Endothelial cell (in vitro differentiated cells): ENCODE results near the gene KCNJ4. TPM values are rescaled to one million over a fixed set of nuclear protein-coding genes. Genes with fewer than 3 reads are reported as not detected.
A peak's percentile ranks its signal among the peaks of the same experiment; 100 is the strongest.

Source experiments
- DNase-seq: peaks from one replicate; pipeline ENCODE4 v3.0.0; 2021; ENCODE audit warnings: low spot score
- H3K27ac Mint-ChIP-seq: one replicate; pipeline ENCODE4 v1.8.0; 2021; ENCODE audit warnings: mixed read lengths, inconsistent platforms; ENCODE audit not compliant: unreplicated experiment
- H3K27me3 Mint-ChIP-seq: one replicate; pipeline ENCODE4 v1.8.0; 2021; ENCODE audit warnings: mild to moderate bottlenecking, moderate library complexity, mixed read lengths, inconsistent platforms; ENCODE audit not compliant: unreplicated experiment
- H3K36me3 Mint-ChIP-seq: one replicate; pipeline ENCODE4 v1.8.0; 2021; ENCODE audit warnings: mild to moderate bottlenecking, low read depth, mixed read lengths, inconsistent platforms; ENCODE audit not compliant: unreplicated experiment
- H3K4me1 Mint-ChIP-seq: one replicate; pipeline ENCODE4 v1.8.0; 2021; ENCODE audit warnings: mild to moderate bottlenecking, mixed read lengths, inconsistent platforms; ENCODE audit not compliant: unreplicated experiment
- H3K4me3 Mint-ChIP-seq: one replicate; pipeline ENCODE4 v1.8.0; 2021; ENCODE audit warnings: mild to moderate bottlenecking, mixed read lengths, inconsistent platforms; ENCODE audit not compliant: unreplicated experiment
- H3K9me3 Mint-ChIP-seq: one replicate; pipeline ENCODE4 v1.8.0; 2021; ENCODE audit warnings: mixed read lengths, inconsistent platforms; ENCODE audit not compliant: unreplicated experiment
- CTCF ChIP-seq: fragments of 200-600 bp; sonication (generic); IDR thresholded peaks from one replicate; pipeline ENCODE4 v1.5.0; 2021; ENCODE audit warnings: antibody characterized with exemption; ENCODE audit not compliant: unreplicated experiment
- total RNA-seq: library from RNA; stranded (reverse); fragmentation: NEBNext Ultra II Directional; extraction: Animal tissue kit (Norgen Biotek cat#: 25700); gene quantifications from one replicate; pipeline ENCODE4 v1.2.1, GENCODE V29; 2021; ENCODE audit not compliant: unreplicated experiment

KCNJ4 gene
- total RNA-seq, 1 donor from 2014 or later: 0.21 TPM

- Mint-ChIP-seq H3K27ac (no peak overlapping the region), H3K4me3 (no peak overlapping the region), H3K4me1 (peaks cover 8% of the 10 kb centered on the region), H3K9me3 (no peaks in the 10 kb centered on the region), H3K27me3 (no peaks in the 10 kb centered on the region), H3K36me3 (peaks cover 63% of the 10 kb centered on the region)
- no peak for DNase-seq
- TF ChIP-seq CTCF: no peak
Observed at GRCh38 chr22:38494498-38494897, 39.5 kb upstream of the KCNJ4 start.

- no peak overlapping the region for H3K4me3 Mint-ChIP-seq
- peaks cover 59% of the 10 kb centered on the region for H3K36me3 Mint-ChIP-seq
- TF ChIP-seq CTCF: no peak
- no peak overlapping the region for H3K27ac Mint-ChIP-seq
- DNase-seq: no peak
- H3K4me1 Mint-ChIP-seq: peaks cover 7% of the 10 kb centered on the region
- no peaks in the 10 kb centered on the region for H3K9me3 Mint-ChIP-seq
- peaks cover 3% of the 10 kb centered on the region for H3K27me3 Mint-ChIP-seq
Observed at GRCh38 chr22:38491707-38492348, 36.8 kb upstream of the KCNJ4 start.

- no peaks in the 10 kb centered on the region for H3K9me3 Mint-ChIP-seq
- H3K27ac Mint-ChIP-seq: peak overlapping the region; percentile 18
- H3K4me1 Mint-ChIP-seq: peaks cover 7% of the 10 kb centered on the region
- no peak for DNase-seq
- peaks cover 3% of the 10 kb centered on the region for H3K27me3 Mint-ChIP-seq
- no peak for TF ChIP-seq CTCF
- peak overlapping the region; percentile 79 for H3K4me3 Mint-ChIP-seq
- H3K36me3 Mint-ChIP-seq: peaks cover 54% of the 10 kb centered on the region
Observed at GRCh38 chr22:38490915-38491314, 35.9 kb upstream of the KCNJ4 start.

- Mint-ChIP-seq H3K27me3 (peaks cover 3% of the 10 kb centered on the region), H3K4me3 (peak overlapping the region; percentile 79), H3K4me1 (peaks cover 7% of the 10 kb centered on the region), H3K36me3 (peaks cover 50% of the 10 kb centered on the region), H3K27ac (peak overlapping the region; percentile 18), H3K9me3 (no peaks in the 10 kb centered on the region)
- TF ChIP-seq CTCF: no peak
- no peak for DNase-seq
Observed at GRCh38 chr22:38490475-38490874, 35.5 kb upstream of the KCNJ4 start.

GRCh38 chr22:38489561-38490145, 34.7 kb upstream of the KCNJ4 start:
- peaks cover 3% of the 10 kb centered on the region for H3K27me3 Mint-ChIP-seq
- peak overlapping the region; percentile 51 for H3K4me3 Mint-ChIP-seq
- peak overlapping the region; percentile 19 for H3K27ac Mint-ChIP-seq
- H3K36me3 Mint-ChIP-seq: peaks cover 51% of the 10 kb centered on the region
- peaks cover 7% of the 10 kb centered on the region for H3K4me1 Mint-ChIP-seq
- H3K9me3 Mint-ChIP-seq: no peaks in the 10 kb centered on the region
- TF ChIP-seq CTCF: no peak
- no peak for DNase-seq
